SK-N-MC (cell line): ENCODE measurements around the gene USP22.

ENCODE experiments used
- EZH2 ChIP-seq: fragments of 200-600 bp; sonication (generic); IDR thresholded peaks from one replicate; pipeline ENCODE4 v1.6.1; 2017; ENCODE audit warnings: antibody characterized with exemption
- FOXP2 ChIP-seq: optimal IDR thresholded peaks from 2 replicates; pipeline ENCODE3; 2011; ENCODE audit warnings: mild to moderate bottlenecking, moderate library complexity; ENCODE audit not compliant: insufficient read depth; ENCODE audit errors: extremely low read length, control extremely low read depth
- POLR2AphosphoS5 ChIP-seq: IDR thresholded peaks from 2 replicates; pipeline ENCODE4 v1.6.1; 2012; ENCODE audit warnings: mild to moderate bottlenecking, low read depth, low read length, borderline replicate concordance

DNA sequence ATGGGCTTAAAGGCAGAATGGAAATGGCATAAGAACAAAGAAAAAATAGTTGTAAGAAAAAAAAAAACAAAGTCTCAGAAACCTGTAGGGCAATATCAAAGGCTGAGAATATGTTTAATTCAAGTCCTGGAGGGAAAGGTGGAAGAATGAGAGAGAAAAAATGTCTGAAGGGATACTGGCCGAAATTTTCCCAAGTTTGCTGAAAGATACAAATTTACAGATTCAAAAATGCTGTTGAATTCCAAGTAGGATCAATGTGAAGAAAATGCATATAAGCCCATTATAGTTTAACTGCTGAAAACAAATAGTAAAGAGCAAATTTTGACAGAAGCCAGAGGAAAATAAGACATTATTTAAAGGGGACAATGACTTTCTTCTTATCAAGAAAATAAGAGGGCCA lies 6.6 kb upstream of the USP22 start:
- TF ChIP-seq POLR2AphosphoS5 (no peak), EZH2 (no peak), FOXP2 (no peak)
